Activated naive CD8-positive, alpha-beta T cell treated with anti-CD3 and anti-CD28 coated beads for 36 hours (primary cell): Measurements from ENCODE around the gene MAU2. TPM values are rescaled to one million over a fixed set of nuclear protein-coding genes. Genes with fewer than 3 reads are reported as not detected.
A peak's percentile ranks its signal among the peaks of the same experiment; 100 is the strongest.

Experiments used
- DNase-seq: peaks from one replicate; pipeline ENCODE4 v3.0.0; 2021
- H3K27ac Mint-ChIP-seq: one replicate; pipeline ENCODE4 v1.8.0; 2022; ENCODE audit warnings: mild to moderate bottlenecking, moderate library complexity, mixed read lengths
- H3K27me3 Mint-ChIP-seq: one replicate; pipeline ENCODE4 v1.8.0; 2022; ENCODE audit warnings: mild to moderate bottlenecking, mixed read lengths
- H3K36me3 Mint-ChIP-seq: one replicate; pipeline ENCODE4 v1.8.0; 2021; ENCODE audit warnings: mild to moderate bottlenecking, mixed read lengths
- H3K4me1 Mint-ChIP-seq: one replicate; pipeline ENCODE4 v1.8.0; 2021; ENCODE audit warnings: mixed read lengths
- H3K4me3 Mint-ChIP-seq: one replicate; pipeline ENCODE4 v1.8.0; 2022; ENCODE audit warnings: mild to moderate bottlenecking, moderate library complexity, mixed read lengths
- H3K9me3 Mint-ChIP-seq: one replicate; pipeline ENCODE4 v1.8.0; 2022; ENCODE audit warnings: mixed read lengths
- total RNA-seq, 2 experiments: library from RNA; stranded (reverse); gene quantifications; one replicate each; pipeline ENCODE4 v1.2.3, GENCODE V29; 2021

MAU2 gene
- total RNA-seq, 2 experiments from 2014 or later: 39.5 to 39.9 TPM

- H3K4me1 Mint-ChIP-seq: no peaks in the 10 kb centered on the region
- H3K36me3 Mint-ChIP-seq: peaks cover 4% of the 10 kb centered on the region
- DNase-seq: no peak
- no peaks in the 10 kb centered on the region for H3K9me3 Mint-ChIP-seq
- H3K4me3 Mint-ChIP-seq: no peak overlapping the region
- peak overlapping the region; percentile 20 for H3K27ac Mint-ChIP-seq
- no peaks in the 10 kb centered on the region for H3K27me3 Mint-ChIP-seq
Observed at GRCh38 chr19:19334063-19334988, 13.7 kb downstream of the MAU2 start.

GRCh38 chr19:19334989-19335344, 14.3 kb downstream of the MAU2 start:
- Mint-ChIP-seq H3K4me3 (no peak overlapping the region), H3K4me1 (no peaks in the 10 kb centered on the region), H3K9me3 (no peaks in the 10 kb centered on the region), H3K36me3 (peaks cover 4% of the 10 kb centered on the region), H3K27me3 (no peaks in the 10 kb centered on the region), H3K27ac (peak overlapping the region; percentile 54)
- DNase-seq: no peak

- no peaks in the 10 kb centered on the region for H3K4me1 Mint-ChIP-seq
- H3K27ac Mint-ChIP-seq: peak overlapping the region; percentile 54
- peaks cover 4% of the 10 kb centered on the region for H3K36me3 Mint-ChIP-seq
- H3K9me3 Mint-ChIP-seq: no peaks in the 10 kb centered on the region
- H3K4me3 Mint-ChIP-seq: no peak overlapping the region
- DNase-seq: no peak
- no peaks in the 10 kb centered on the region for H3K27me3 Mint-ChIP-seq
Observed at GRCh38 chr19:19335408-19336158, 15.0 kb downstream of the MAU2 start.

GRCh38 chr19:19336597-19336996, 16.0 kb downstream of the MAU2 start:
- Mint-ChIP-seq H3K27ac (no peak overlapping the region), H3K9me3 (no peaks in the 10 kb centered on the region), H3K4me3 (no peak overlapping the region), H3K27me3 (no peaks in the 10 kb centered on the region), H3K4me1 (no peaks in the 10 kb centered on the region), H3K36me3 (peaks cover 4% of the 10 kb centered on the region)
- no peak for DNase-seq

GRCh38 chr19:19337120-19337519, 16.5 kb downstream of the MAU2 start:
- Mint-ChIP-seq H3K27me3 (no peaks in the 10 kb centered on the region), H3K9me3 (no peaks in the 10 kb centered on the region), H3K36me3 (peaks cover 4% of the 10 kb centered on the region), H3K4me1 (no peaks in the 10 kb centered on the region), H3K4me3 (no peak overlapping the region), H3K27ac (no peak overlapping the region)
- DNase-seq: no peak

- no peaks in the 10 kb centered on the region for H3K9me3 Mint-ChIP-seq
- no peak for DNase-seq
- no peak overlapping the region for H3K4me3 Mint-ChIP-seq
- H3K36me3 Mint-ChIP-seq: peaks cover 4% of the 10 kb centered on the region
- H3K27me3 Mint-ChIP-seq: no peaks in the 10 kb centered on the region
- no peaks in the 10 kb centered on the region for H3K4me1 Mint-ChIP-seq
- no peak overlapping the region for H3K27ac Mint-ChIP-seq
Observed at GRCh38 chr19:19338082-19338481, 17.5 kb downstream of the MAU2 start.

- H3K27me3 Mint-ChIP-seq: no peaks in the 10 kb centered on the region
- no peaks in the 10 kb centered on the region for H3K4me1 Mint-ChIP-seq
- H3K36me3 Mint-ChIP-seq: peaks cover 6% of the 10 kb centered on the region
- H3K27ac Mint-ChIP-seq: no peak overlapping the region
- H3K4me3 Mint-ChIP-seq: no peak overlapping the region
- DNase-seq: no peak
- no peaks in the 10 kb centered on the region for H3K9me3 Mint-ChIP-seq
Observed at GRCh38 chr19:19341026-19341425, 20.4 kb downstream of the MAU2 start.

GRCh38 chr19:19342086-19343015, 21.7 kb downstream of the MAU2 start:
- Mint-ChIP-seq H3K4me1 (no peaks in the 10 kb centered on the region), H3K27ac (no peak overlapping the region), H3K27me3 (no peaks in the 10 kb centered on the region), H3K9me3 (no peaks in the 10 kb centered on the region), H3K36me3 (peaks cover 6% of the 10 kb centered on the region), H3K4me3 (no peak overlapping the region)
- DNase-seq: no peak

- Mint-ChIP-seq H3K4me3 (no peak overlapping the region), H3K4me1 (no peaks in the 10 kb centered on the region), H3K9me3 (no peaks in the 10 kb centered on the region), H3K27ac (no peak overlapping the region), H3K36me3 (peaks cover 6% of the 10 kb centered on the region), H3K27me3 (no peaks in the 10 kb centered on the region)
- no peak for DNase-seq
Observed at GRCh38 chr19:19343016-19343362, 22.4 kb downstream of the MAU2 start.

GRCh38 chr19:19343762-19344161, 23.1 kb downstream of the MAU2 start:
- no peak for DNase-seq
- Mint-ChIP-seq H3K4me3 (no peak overlapping the region), H3K4me1 (no peaks in the 10 kb centered on the region), H3K27ac (no peak overlapping the region), H3K36me3 (peaks cover 2% of the 10 kb centered on the region), H3K27me3 (no peaks in the 10 kb centered on the region), H3K9me3 (no peaks in the 10 kb centered on the region)

GRCh38 chr19:19345232-19345631, 24.6 kb downstream of the MAU2 start:
- Mint-ChIP-seq H3K9me3 (no peaks in the 10 kb centered on the region), H3K36me3 (peaks cover 7% of the 10 kb centered on the region), H3K4me3 (no peak overlapping the region), H3K4me1 (no peaks in the 10 kb centered on the region), H3K27me3 (no peaks in the 10 kb centered on the region), H3K27ac (peak overlapping the region; percentile 29)
- DNase-seq: no peak

- H3K36me3 Mint-ChIP-seq: peaks cover 7% of the 10 kb centered on the region
- H3K4me3 Mint-ChIP-seq: no peak overlapping the region
- no peak for DNase-seq
- H3K4me1 Mint-ChIP-seq: no peaks in the 10 kb centered on the region
- no peaks in the 10 kb centered on the region for H3K9me3 Mint-ChIP-seq
- H3K27me3 Mint-ChIP-seq: no peaks in the 10 kb centered on the region
- H3K27ac Mint-ChIP-seq: no peak overlapping the region
Observed at GRCh38 chr19:19345970-19346369, 25.3 kb downstream of the MAU2 start.

GRCh38 chr19:19347401-19348110, 26.9 kb downstream of the MAU2 start:
- Mint-ChIP-seq H3K4me3 (no peak overlapping the region), H3K36me3 (peaks cover 13% of the 10 kb centered on the region), H3K27ac (no peak overlapping the region), H3K4me1 (no peaks in the 10 kb centered on the region), H3K27me3 (no peaks in the 10 kb centered on the region), H3K9me3 (no peaks in the 10 kb centered on the region)
- DNase-seq: no peak

- Mint-ChIP-seq H3K9me3 (no peaks in the 10 kb centered on the region), H3K4me1 (no peaks in the 10 kb centered on the region), H3K27me3 (no peaks in the 10 kb centered on the region), H3K36me3 (peaks cover 13% of the 10 kb centered on the region), H3K4me3 (no peak overlapping the region), H3K27ac (no peak overlapping the region)
- no peak for DNase-seq
Observed at GRCh38 chr19:19348266-19348665, 27.6 kb downstream of the MAU2 start.
